ENCODE results near the gene MTTP. TPM values are rescaled to one million over a fixed set of nuclear protein-coding genes. Genes with fewer than 3 reads are reported as not detected.

Gene MTTP
- total RNA-seq, 1 experiment from 2014 or later, result not detected

GRCh38 chr4:99614491-99614890 is 39.9 kb downstream of the MTTP start:
- Histone ChIP-seq H3K79me2 (ENCODE audit: low read depth) (no peaks in the 10 kb centered on the region), H3K9me3 (ENCODE audit: insufficient read depth, low read depth) (no peaks in the 10 kb centered on the region), H3K4me1 (replicated peaks; ENCODE audit: insufficient read depth) (peaks cover 8% of the 10 kb centered on the region), H2AFZ (peak overlapping the region; percentile 49; the same call in 1 of the 2 replicates), H3K27me3 (ENCODE audit: insufficient read depth, low read depth) (no peaks in the 10 kb centered on the region), H3K36me3 (ENCODE audit: low read depth) (no peaks in the 10 kb centered on the region), H4K20me1 (ENCODE audit: insufficient read depth) (no peaks in the 10 kb centered on the region), H3F3A (ENCODE audit: insufficient read depth, low read depth) (no peaks in the 10 kb centered on the region), H3K4me2 (no peak overlapping the region), H3K27ac (no peak overlapping the region), H3K9me2 (ENCODE audit: insufficient read depth) (no peaks in the 10 kb centered on the region; the same call in 1 of the 2 replicates), H3K4me3 (no peak overlapping the region)
- ChIA-PET CTCF (no interaction called here), POLR2A (ENCODE audit: unreplicated experiment) (no interaction called here)
- intact Hi-C loops (cut with micrococcal nuclease; ENCODE audit: unreplicated experiment), result no loop called here
- BruUV-seq (replicated peaks), result no TSS peak
- peak in 1 of 2 experiments; percentile 40 for DNase-seq
- TF ChIP-seq CTCF (conservative IDR thresholded peaks at IDR 0.05) (no peak), EZH2 (IDR thresholded peaks at IDR 0.05; ENCODE audit: low read depth) (no peak)

DNA sequence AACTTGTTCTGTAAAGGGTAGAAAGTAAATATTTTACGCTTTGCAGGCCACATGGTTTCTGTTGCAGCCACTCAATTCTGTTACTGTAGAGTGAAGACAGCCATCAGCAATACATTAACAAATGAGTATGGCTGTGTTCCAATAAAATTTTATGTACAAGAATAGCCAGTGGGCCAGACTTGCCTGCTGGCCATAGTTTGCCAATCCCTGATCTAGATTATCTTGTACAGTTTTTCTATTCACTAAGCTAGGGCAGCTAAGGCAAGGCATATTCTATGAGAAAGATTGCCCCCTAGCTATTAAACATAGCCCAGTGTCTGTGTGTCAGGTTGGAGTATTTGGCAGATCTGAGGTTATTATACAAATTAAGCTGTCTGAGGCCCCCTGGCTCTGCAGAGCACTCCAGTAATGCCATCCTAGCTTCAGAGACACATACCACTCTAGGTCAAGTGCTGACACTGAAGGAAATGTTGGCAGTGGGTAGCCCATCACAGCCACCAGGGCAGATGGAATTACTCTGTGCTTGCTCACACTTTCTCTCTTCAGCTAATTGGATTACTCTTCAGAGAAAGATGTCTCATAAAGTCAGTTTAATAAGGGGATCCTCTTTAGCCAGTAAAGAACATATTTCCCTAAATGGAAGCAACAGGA is 40.7 kb downstream of the MTTP start:
- Histone ChIP-seq H3K27ac (no peak overlapping the region), H3K4me2 (no peak overlapping the region), H3K4me1 (replicated peaks; ENCODE audit: insufficient read depth) (peaks cover 8% of the 10 kb centered on the region), H2AFZ (0 out of 2 replicates have a peak overlapping the region, but pooled peaks have one; percentile 49), H3K27me3 (ENCODE audit: insufficient read depth, low read depth) (no peaks in the 10 kb centered on the region), H3K36me3 (ENCODE audit: low read depth) (no peaks in the 10 kb centered on the region), H3K9me2 (ENCODE audit: insufficient read depth) (no peaks in the 10 kb centered on the region; the same call in 1 of the 2 replicates), H3K4me3 (no peak overlapping the region), H3K79me2 (ENCODE audit: low read depth) (no peaks in the 10 kb centered on the region), H4K20me1 (ENCODE audit: insufficient read depth) (no peaks in the 10 kb centered on the region), H3K9me3 (ENCODE audit: insufficient read depth, low read depth) (no peaks in the 10 kb centered on the region), H3F3A (ENCODE audit: insufficient read depth, low read depth) (no peaks in the 10 kb centered on the region)
- intact Hi-C loops (cut with micrococcal nuclease; ENCODE audit: unreplicated experiment), result no loop called here
- no peak for TF ChIP-seq EZH2 (IDR thresholded peaks at IDR 0.05; ENCODE audit: low read depth)
- no peak for TF ChIP-seq CTCF (conservative IDR thresholded peaks at IDR 0.05)
- DNase-seq, result no peak
- ChIA-PET POLR2A (ENCODE audit: unreplicated experiment) (no interaction called here), CTCF (no interaction called here)
- no TSS peak for BruUV-seq (replicated peaks)

DNA sequence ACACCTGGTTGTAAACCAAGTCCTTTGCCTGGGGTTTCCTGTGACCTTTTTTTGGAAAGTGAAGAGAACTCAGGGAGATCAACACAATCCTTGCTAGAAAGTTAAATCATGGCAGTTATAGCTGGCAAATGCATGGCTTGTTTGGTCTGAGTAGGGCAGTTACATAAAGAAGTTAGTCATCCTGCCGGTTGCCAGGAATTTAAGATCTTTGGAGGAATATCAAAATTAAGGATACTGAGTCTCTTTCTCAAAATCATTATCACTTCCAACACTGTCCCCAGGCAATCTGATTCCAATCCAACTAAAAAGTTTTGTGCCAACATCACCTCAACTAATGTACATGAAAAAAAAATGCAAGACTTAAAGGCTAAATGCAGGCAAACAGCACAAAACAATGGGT is 42.8 kb downstream of the MTTP start:
- no peak overlapping the region for H3K4me3 ChIP-seq
- intact Hi-C loops (cut with micrococcal nuclease; ENCODE audit: unreplicated experiment), result no loop called here
- TF ChIP-seq CTCF (conservative IDR thresholded peaks at IDR 0.05) (no peak), EZH2 (IDR thresholded peaks at IDR 0.05; ENCODE audit: low read depth) (no peak)
- no peak overlapping the region for H2AFZ ChIP-seq
- DNase-seq, result no peak
- H3K27ac ChIP-seq, result no peak overlapping the region
- H4K20me1 ChIP-seq (ENCODE audit: insufficient read depth), result no peaks in the 10 kb centered on the region
- no peaks in the 10 kb centered on the region for H3K79me2 ChIP-seq (ENCODE audit: low read depth)
- H3K27me3 ChIP-seq (ENCODE audit: insufficient read depth, low read depth), result no peaks in the 10 kb centered on the region
- no peaks in the 10 kb centered on the region for H3K9me3 ChIP-seq (ENCODE audit: insufficient read depth, low read depth)
- CTCF ChIA-PET, result no interaction called here
- POLR2A ChIA-PET (ENCODE audit: unreplicated experiment), result no interaction called here
- H3K4me1 ChIP-seq (replicated peaks; ENCODE audit: insufficient read depth), result peaks cover 8% of the 10 kb centered on the region
- H3K4me2 ChIP-seq, result no peak overlapping the region
- BruUV-seq (replicated peaks), result no TSS peak
- H3K36me3 ChIP-seq (ENCODE audit: low read depth), result no peaks in the 10 kb centered on the region
- no peaks in the 10 kb centered on the region; the same call in 1 of the 2 replicates for H3K9me2 ChIP-seq (ENCODE audit: insufficient read depth)
- H3F3A ChIP-seq (ENCODE audit: insufficient read depth, low read depth), result no peaks in the 10 kb centered on the region

All from PC-9 (cell line).